Right lung (tissue), 5 donors: Measurements from ENCODE around the gene ADCY3. TPM values are rescaled to one million over a fixed set of nuclear protein-coding genes. Genes with fewer than 3 reads are reported as not detected.

Source experiments
- polyA plus RNA-seq, 5 donors: library from polyadenylated mRNA; unstranded; fragments of 120-200 nt; gene quantifications; one replicate each; pipeline versions ENCODE4 v1.2.1 to v1.2.3, GENCODE V29; 2013; ENCODE audit warnings: inconsistent platforms in 1 of 5, low replicate concordance in 1 of 5; ENCODE audit not compliant: insufficient read length in 5 of 5, insufficient read depth in 1 of 5

The ADCY3 gene
- polyA plus RNA-seq, 5 donors: 33.5 to 37.9 (median 35.4) TPM

Other genes with a start within 250 kb of the ADCY3 start
- gene PTRHD1, start 126.8 kb downstream of the ADCY3 start, polyA plus RNA-seq: 10 to 100 TPM; 46.9 to 62.6 (median 51.6) TPM
- gene CENPO, start 126.8 kb downstream of the ADCY3 start, polyA plus RNA-seq: 10 to 100 TPM; 17.8 to 31.5 (median 22.7) TPM
- 10 to 100 TPM in 4 of 5 donors, 1 to 10 TPM in 1; 8.4 to 12.0 (median 11.0) TPM for gene DNAJC27, start 51.7 kb upstream of the ADCY3 start, polyA plus RNA-seq
- gene EFR3B, start 121.8 kb upstream of the ADCY3 start, polyA plus RNA-seq: 1 to 10 TPM; 5.7 to 9.6 (median 6.8) TPM
- 1 to 10 TPM in 4 of 5 donors, under 1 TPM in 1; 0.94 to 3.9 (median 1.7) TPM for gene POMC, start 248.3 kb upstream of the ADCY3 start, polyA plus RNA-seq